8988T (cell line): ENCODE data around the gene KIFC1.

Source experiments
- DNase-seq: peaks from one replicate; pipeline ENCODE4 v3.0.0; 2011

Gene KIFC1

DNA sequence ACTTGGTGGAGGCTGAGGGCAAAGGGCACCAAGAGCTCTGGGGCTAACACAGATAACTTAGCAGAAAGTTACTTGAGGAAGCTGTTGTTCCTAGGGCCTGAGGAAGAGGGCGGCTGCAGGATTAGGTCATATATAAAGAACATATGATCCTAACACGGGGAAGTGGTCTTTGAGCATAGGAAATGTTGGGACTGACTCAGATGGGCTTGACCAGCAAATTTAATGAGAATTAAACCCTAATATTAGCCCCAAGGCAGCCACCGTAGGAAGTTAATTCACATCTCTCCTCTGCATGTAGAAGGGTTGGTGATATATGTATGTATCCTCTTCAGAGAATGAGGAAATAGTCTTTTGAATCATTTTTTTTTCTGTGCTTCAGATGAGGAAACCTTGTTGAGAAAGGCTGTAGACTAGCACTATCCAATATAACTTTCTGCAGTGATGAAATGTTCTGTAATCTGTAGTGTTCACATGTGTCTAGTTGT lies 53.5 kb downstream of the KIFC1 start:
- DNase-seq, result no peak

GRCh38 chr6:33446356-33446755 lies 54.7 kb downstream of the KIFC1 start:
- no peak for DNase-seq

- peak; percentile 17 for DNase-seq
These were observed 58.8 kb downstream of the KIFC1 start for GRCh38 chr6:33450434-33450833.

- peak; percentile 24 for DNase-seq
These were observed 60.0 kb downstream of the KIFC1 start for GRCh38 chr6:33451606-33452005.

- DNase-seq, result peak; percentile 25
These were observed 60.9 kb downstream of the KIFC1 start for GRCh38 chr6:33452496-33452895.

DNA sequence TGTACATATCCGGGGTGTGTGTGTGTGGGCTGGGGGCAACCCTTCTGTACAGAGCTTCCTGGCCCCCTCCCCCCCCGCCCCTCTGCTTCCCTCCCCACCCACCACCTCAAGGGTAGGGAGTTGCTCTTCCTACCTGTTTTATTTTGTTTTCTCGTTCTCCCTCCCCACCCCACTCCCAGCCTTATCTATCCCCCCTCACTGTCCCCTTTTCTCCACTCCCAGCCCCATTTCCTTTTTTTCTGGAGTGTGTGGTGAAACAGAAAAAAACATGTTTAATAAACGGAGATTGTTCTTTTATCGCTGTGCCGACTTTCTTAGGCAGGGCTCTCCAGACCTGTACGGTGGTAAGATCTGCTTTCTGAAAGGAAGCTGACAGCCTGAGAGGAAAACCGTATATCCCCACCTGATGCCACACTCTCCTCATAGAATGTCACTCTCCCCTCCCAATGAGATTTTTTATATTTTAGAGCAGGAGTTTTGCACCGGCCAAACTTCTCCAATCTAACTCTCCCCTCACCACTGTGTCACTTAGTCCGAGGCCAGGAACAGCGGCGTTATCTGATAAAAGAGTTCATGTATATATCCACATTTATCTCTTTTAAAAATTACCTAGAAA lies 61.9 kb downstream of the KIFC1 start:
- peak; percentile 23 for DNase-seq

DNA sequence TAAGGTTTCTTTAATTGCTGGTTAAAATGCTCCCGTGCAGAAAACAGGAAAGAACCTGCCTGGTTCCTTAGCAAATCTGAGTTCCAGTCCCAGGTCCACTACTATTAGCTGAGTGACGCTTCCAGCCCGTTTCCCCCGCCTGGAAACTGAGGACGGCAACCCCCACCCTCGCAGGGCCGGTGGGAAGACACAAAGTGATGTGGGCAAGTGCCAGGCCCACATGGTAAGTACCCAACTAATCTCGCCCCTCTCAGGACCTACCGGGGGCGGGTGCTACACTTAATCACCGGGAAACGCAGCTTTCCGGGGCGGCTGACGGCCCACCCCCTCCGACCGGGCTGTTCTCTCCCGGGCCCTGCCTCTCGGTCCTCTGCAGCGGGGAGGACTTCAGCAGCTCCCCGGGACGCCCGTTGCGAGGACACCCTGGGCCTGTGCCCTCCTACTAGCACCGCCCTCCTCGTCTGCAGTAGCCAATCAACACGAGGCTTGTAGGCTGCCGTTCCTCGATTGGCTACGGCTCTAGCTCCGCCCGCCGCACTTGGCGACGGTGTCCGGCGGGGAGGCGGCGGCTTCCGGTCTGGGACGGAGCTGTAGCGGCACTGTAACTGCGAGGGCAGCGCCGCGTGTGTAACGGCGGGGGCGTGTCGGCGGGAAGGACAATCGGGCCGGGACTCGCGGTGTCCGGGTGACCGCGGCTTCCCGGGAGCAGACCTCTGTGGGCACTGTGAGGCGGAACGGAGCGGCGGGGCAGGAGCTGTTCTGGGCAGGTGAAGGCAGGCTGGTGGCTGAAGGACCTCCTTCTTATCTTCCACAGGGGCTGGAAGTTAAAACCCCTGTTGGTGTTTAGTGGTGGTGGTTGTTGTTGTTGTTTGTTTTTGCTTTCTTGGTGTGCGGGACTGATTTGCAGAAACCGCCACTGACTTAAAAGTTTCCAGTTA lies 62.7 kb downstream of the KIFC1 start, which contains the start of gene ZBTB9:
ZBTB9 (plus strand) TSS at position 568 of the 938 bp plus-strand sequence. CDS start 525 bp downstream, outside the sequence.
- peak; percentile 98 for DNase-seq

GRCh38 chr6:33455051-33455450 lies 63.4 kb downstream of the KIFC1 start:
- DNase-seq, result no peak

DNA sequence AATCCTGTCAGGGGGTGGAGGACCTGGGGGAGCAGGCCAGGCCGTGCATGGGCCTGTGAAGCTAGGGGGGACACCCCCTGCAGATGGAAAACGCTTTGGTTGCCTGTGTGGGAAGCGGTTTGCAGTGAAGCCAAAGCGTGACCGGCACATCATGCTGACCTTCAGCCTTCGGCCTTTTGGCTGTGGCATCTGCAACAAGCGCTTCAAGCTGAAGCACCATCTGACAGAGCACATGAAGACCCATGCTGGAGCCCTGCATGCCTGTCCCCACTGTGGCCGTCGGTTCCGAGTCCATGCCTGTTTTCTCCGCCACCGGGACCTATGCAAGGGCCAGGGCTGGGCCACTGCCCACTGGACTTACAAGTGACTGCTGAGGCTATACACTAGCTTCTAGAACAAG lies 64.5 kb downstream of the KIFC1 start:
- no peak for DNase-seq

GRCh38 chr6:33458676-33459075 lies 67.1 kb downstream of the KIFC1 start:
- DNase-seq, result no peak

- DNase-seq, result no peak
These were observed 67.6 kb downstream of the KIFC1 start for GRCh38 chr6:33459226-33459625.
